Measurements from ENCODE around the gene RGL3. TPM values are rescaled to one million over a fixed set of nuclear protein-coding genes. Genes with fewer than 3 reads are reported as not detected.

RGL3 gene
- total RNA-seq, 1 experiment from 2014 or later = 100 TPM

GRCh38 chr19:11405846-11406643, 13.1 kb downstream of the RGL3 start:
- no peak for TF ChIP-seq CTCF (conservative IDR thresholded peaks at IDR 0.05)
- TF ChIP-seq EZH2 (IDR thresholded peaks at IDR 0.05; ENCODE audit: low read depth) = no peak
- no peaks in the 10 kb centered on the region for H3K79me2 ChIP-seq (ENCODE audit: low read depth)
- no peaks in the 10 kb centered on the region for H3K4me1 ChIP-seq (replicated peaks; ENCODE audit: insufficient read depth)
- DNase-seq = no peak
- H4K20me1 ChIP-seq (ENCODE audit: insufficient read depth) = no peaks in the 10 kb centered on the region
- no peak overlapping the region for H3K4me2 ChIP-seq
- H3K4me3 ChIP-seq = no peak overlapping the region
- no peaks in the 10 kb centered on the region for H3K27me3 ChIP-seq (ENCODE audit: insufficient read depth, low read depth)
- no peak overlapping the region for H2AFZ ChIP-seq
- peaks cover 26% of the 10 kb centered on the region for H3F3A ChIP-seq (ENCODE audit: insufficient read depth, low read depth)
- H3K9me2 ChIP-seq (ENCODE audit: insufficient read depth) = no peaks in the 10 kb centered on the region
- H3K27ac ChIP-seq = no peak overlapping the region
- BruUV-seq (replicated peaks) = no TSS peak
- H3K36me3 ChIP-seq (ENCODE audit: low read depth) = peaks cover 13% of the 10 kb centered on the region
- CTCF ChIA-PET = interaction anchor here (0.6 to 0.7 kb wide), 3 partner anchors 20 to 62 kb away, joined by 3 to 10 read pairs (median 3); no protein-coding TSS in a partner anchor
- intact Hi-C loops (cut with micrococcal nuclease; ENCODE audit: unreplicated experiment) = no loop called here
- POLR2A ChIA-PET (ENCODE audit: unreplicated experiment) = interaction anchor here (0.6 kb wide), 1 partner anchor 12 kb away, joined by 6 read pairs; no protein-coding TSS in a partner anchor
- no peaks in the 10 kb centered on the region for H3K9me3 ChIP-seq (ENCODE audit: insufficient read depth, low read depth)

DNA sequence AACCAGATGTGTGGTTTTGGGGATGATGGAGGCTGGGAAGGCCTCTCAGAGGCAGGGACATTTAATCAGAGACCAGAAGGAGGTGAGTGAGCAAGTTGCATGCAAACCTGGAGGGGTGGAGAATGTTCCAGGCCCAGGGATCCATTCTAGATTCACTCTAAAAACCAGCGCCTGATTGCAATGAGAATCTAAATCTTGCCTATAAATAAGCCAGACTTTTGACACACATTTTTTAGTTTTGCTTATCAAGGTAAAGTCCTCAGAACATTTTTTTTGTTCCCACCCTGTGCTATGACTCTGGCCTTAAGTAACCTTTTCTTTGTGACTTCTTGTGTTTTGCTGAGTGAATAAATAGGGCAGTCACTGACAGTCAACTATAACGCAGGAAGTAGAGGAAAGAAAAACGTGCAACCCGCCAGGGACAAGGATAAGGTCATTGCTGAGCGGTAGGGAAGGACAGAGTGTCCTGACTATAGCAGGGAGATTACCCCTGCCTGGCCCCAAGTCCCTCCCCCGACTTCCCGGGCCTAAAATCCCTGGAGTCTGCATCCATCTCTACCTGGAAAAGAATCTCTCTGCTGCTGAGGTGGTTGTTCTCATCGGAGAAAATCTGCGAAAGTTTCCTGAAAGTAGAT, 14.4 kb downstream of the RGL3 start:
- CTCF ChIA-PET = no interaction called here
- H2AFZ ChIP-seq = no peak overlapping the region

More for the DNA sequence above, 14.4 kb downstream of the RGL3 start:
- Histone ChIP-seq H3K4me2 (no peak overlapping the region), H3K36me3 (ENCODE audit: low read depth) (peaks cover 13% of the 10 kb centered on the region), H3F3A (ENCODE audit: insufficient read depth, low read depth) (peaks cover 22% of the 10 kb centered on the region), H4K20me1 (ENCODE audit: insufficient read depth) (no peaks in the 10 kb centered on the region), H3K9me2 (ENCODE audit: insufficient read depth) (no peaks in the 10 kb centered on the region), H3K4me1 (replicated peaks; ENCODE audit: insufficient read depth) (no peaks in the 10 kb centered on the region), H3K9me3 (ENCODE audit: insufficient read depth, low read depth) (no peaks in the 10 kb centered on the region), H3K4me3 (no peak overlapping the region), H3K27ac (no peak overlapping the region), H3K27me3 (ENCODE audit: insufficient read depth, low read depth) (no peaks in the 10 kb centered on the region), H3K79me2 (ENCODE audit: low read depth) (no peaks in the 10 kb centered on the region)
- TF ChIP-seq CTCF (conservative IDR thresholded peaks at IDR 0.05) (no peak), EZH2 (IDR thresholded peaks at IDR 0.05; ENCODE audit: low read depth) (no peak)
- intact Hi-C loops (cut with micrococcal nuclease; ENCODE audit: unreplicated experiment) = no loop called here
- no TSS peak for BruUV-seq (replicated peaks)
- POLR2A ChIA-PET (ENCODE audit: unreplicated experiment) = no interaction called here
- DNase-seq = no peak

All from PC-9 (cell line).